HCT116 (cell line): Measurements from ENCODE around the gene TNFRSF9. TPM values are rescaled to one million over a fixed set of nuclear protein-coding genes. Genes with fewer than 3 reads are reported as not detected.
"Not testable (repeated sequence)": the region's sequence is repeated elsewhere in the genome, so short reads cannot be mapped to it uniquely, and the experiment has no call there.

Source experiments
- ATAC-seq: fragments of 200-7000 bp; cut with Tn5 transposase; 2 replicates; pipeline ENCODE4 v1.9.1; 2020; ENCODE audit warnings: mild to moderate bottlenecking, moderate library complexity
- BruUV-seq: library from RNA; stranded (reverse); fragments of 400-500 nt; replicated peaks from 2 replicates; lab custom pipeline; 2021; lab: Mats Ljungman, UMichigan
- CTCF ChIA-PET: fragments of 300-600 bp; sonication (Branson Sonifier 250); formaldehyde crosslinking; loops from one replicate; lab custom pipeline; 2021; ENCODE audit warnings: antibody characterized with exemption; lab: Charles Lee
- POLR2A ChIA-PET: fragments of 300-600, 350-600 bp; sonication (Branson Sonifier 250); formaldehyde crosslinking; loops from one replicate; lab custom pipeline; 2021; ENCODE audit warnings: antibody characterized with exemption; lab: Charles Lee
- RAD21 ChIA-PET, 2 experiments: fragments of 300-600 bp; sonication (Branson Sonifier 250); formaldehyde crosslinking; loops; one replicate each; lab custom pipeline; 2023; ENCODE audit warnings: low total read pairs in 2 of 2; ENCODE audit not compliant: uncharacterized antibody in 2 of 2, unreplicated experiment in 2 of 2, low non-redundant PET in 1 of 2; lab: Charles Lee
- DNase-seq: peaks from one replicate; pipeline ENCODE4 v3.0.0-alpha.2; 2010; ENCODE audit warnings: low read depth, low spot score
- H2AFZ ChIP-seq: fragments of 200-600 bp; shearing (Covaris generic), sonication (generic); 2 replicates; pipeline ENCODE4 v1.6.1; 2017; ENCODE audit warnings: low read depth, mixed run types, mixed read lengths, antibody characterized with exemption, low read length; ENCODE audit not compliant: poor library complexity, severe bottlenecking
- H3K27ac ChIP-seq: 2 replicates; pipeline ENCODE4 v1.5.1; 2012; ENCODE audit warnings: low read depth, low read length
- H3K27me3 ChIP-seq: fragments of 200-600 bp; sonication (generic); 2 replicates; pipeline ENCODE4 v1.6.1; 2016; ENCODE audit warnings: mixed run types, low read length, mixed read lengths; ENCODE audit not compliant: insufficient read depth
- H3K36me3 ChIP-seq, 2 experiments: fragments of 200-500 bp in 1 of 2; fragments of 200-600 bp in 1 of 2; sonication (Bioruptor generic) in 1 of 2; sonication (generic) in 1 of 2; 2 replicates each; pipeline versions ENCODE4 v1.5.1 to v1.6.1; 2014 to 2016; ENCODE audit warnings: low read length in 2 of 2, inconsistent platforms in 1 of 2, mixed read lengths in 1 of 2, mixed run types in 1 of 2; ENCODE audit not compliant: insufficient read depth in 2 of 2, control insufficient read depth in 1 of 2
- H3K4me1 ChIP-seq, 2 experiments: fragments of 200-600 bp in 1 of 2; sonication (generic) in 1 of 2; 2 replicates each; pipeline versions ENCODE4 v1.5.1 to v1.6.1; 2012 to 2017; ENCODE audit warnings: low read length in 2 of 2, inconsistent platforms in 1 of 2, mild to moderate bottlenecking in 1 of 2, mixed read lengths in 1 of 2, mixed run types in 1 of 2, moderate library complexity in 1 of 2; ENCODE audit not compliant: insufficient read depth in 2 of 2, control insufficient read depth in 1 of 2
- H3K4me2 ChIP-seq: fragments of 200-600 bp; sonication (generic); 2 replicates; pipeline ENCODE4 v1.6.1; 2017; ENCODE audit warnings: mixed run types, low read length, mixed read lengths
- H3K4me3 ChIP-seq, 2 experiments: fragments of 200-600 bp in 1 of 2; sonication (generic) in 1 of 2; replicated peaks in 1 of 2; 2 replicates each; pipeline ENCODE4 v1.5.1; 2011 to 2016; ENCODE audit warnings: low read length in 2 of 2, control low read depth in 1 of 2, low read depth in 1 of 2, mild to moderate bottlenecking in 1 of 2, mixed read lengths in 1 of 2, mixed run types in 1 of 2
- H3K79me2 ChIP-seq: fragments of 200-600 bp; sonication (generic); 2 replicates; pipeline ENCODE4 v1.6.1; 2017; ENCODE audit warnings: mild to moderate bottlenecking, mixed run types, low read length, moderate library complexity, mixed read lengths; ENCODE audit not compliant: insufficient read depth
- H3K9ac ChIP-seq: fragments of 200-600 bp; sonication (generic); 2 replicates; pipeline ENCODE4 v1.6.1; 2016; ENCODE audit warnings: low read length, mixed read lengths
- H3K9me2 ChIP-seq: fragments of 200-600 bp; sonication (generic), shearing (Covaris generic); 2 replicates; pipeline ENCODE4 v1.6.1; 2017; ENCODE audit warnings: mixed run types, mild to moderate bottlenecking, moderate library complexity; ENCODE audit not compliant: insufficient read depth
- H3K9me3 ChIP-seq, 2 experiments: fragments of 200-500 bp in 1 of 2; fragments of 200-600 bp in 1 of 2; sonication (Bioruptor generic) in 1 of 2; sonication (generic) in 1 of 2; 2 replicates each; pipeline ENCODE4 v1.6.1; 2014 to 2017; ENCODE audit warnings: low read length in 2 of 2, mixed read lengths in 2 of 2, inconsistent platforms in 1 of 2, low read depth in 1 of 2, mild to moderate bottlenecking in 1 of 2, mixed run types in 1 of 2, moderate library complexity in 1 of 2; ENCODE audit not compliant: control insufficient read depth in 1 of 2, insufficient read depth in 1 of 2
- H4K20me1 ChIP-seq: fragments of 200-600 bp; sonication (generic), shearing (Covaris generic); 2 replicates; pipeline ENCODE4 v1.6.1; 2017; ENCODE audit warnings: mixed run types, mild to moderate bottlenecking, moderate library complexity; ENCODE audit not compliant: insufficient read depth
- ATF3 ChIP-seq: IDR thresholded peaks from 2 replicates; pipeline ENCODE4 v1.6.1; 2012
- CTCF ChIP-seq, 3 experiments: fragments of 200-600 bp in 1 of 3; sonication (generic) in 1 of 3; IDR thresholded peaks in 2 of 3; conservative IDR thresholded peaks in 1 of 3; 2 replicates each; pipeline ENCODE4 v1.5.1; 2012 to 2017; ENCODE audit warnings: low read depth in 2 of 3, low read length in 2 of 3, antibody characterized with exemption in 1 of 3, borderline replicate concordance in 1 of 3, control low read depth in 1 of 3, mild to moderate bottlenecking in 1 of 3, mixed read lengths in 1 of 3, mixed run types in 1 of 3, moderate library complexity in 1 of 3; ENCODE audit not compliant: insufficient read depth in 1 of 3
- ELF1 ChIP-seq: IDR thresholded peaks from 2 replicates; pipeline ENCODE4 v1.6.1; 2012; ENCODE audit warnings: low read depth, borderline replicate concordance
- MAX ChIP-seq: IDR thresholded peaks from 2 replicates; pipeline ENCODE4 v1.6.1; 2012
- POLR2A ChIP-seq: IDR thresholded peaks from 2 replicates; pipeline ENCODE4 v1.7.0; 2011; ENCODE audit warnings: borderline replicate concordance; ENCODE audit not compliant: insufficient read depth, insufficient read length; ENCODE audit errors: extremely low read depth
- RAD21 ChIP-seq: IDR thresholded peaks from 2 replicates; pipeline ENCODE4 v1.6.1; 2012; ENCODE audit warnings: low read depth, mild to moderate bottlenecking
- ZNF274 ChIP-seq: fragments of 200-500 bp; sonication (Bioruptor generic); IDR thresholded peaks from 2 replicates; pipeline ENCODE4 v1.6.1; 2014; ENCODE audit warnings: mild to moderate bottlenecking, low read depth, low read length, inconsistent platforms
- intact Hi-C: fragments of 100-400 bp; cut with micrococcal nuclease; formaldehyde crosslinking; loops from 2 replicates; pipeline ENCODE4 v1.10.0; 2022
- total RNA-seq: library from RNA; stranded (reverse); gene quantifications from one replicate; pipeline ENCODE4 v1.2.1, GENCODE V29; 2021; ENCODE audit not compliant: unreplicated experiment

Gene TNFRSF9
- total RNA-seq, 1 experiment from 2014 or later = 0.20 TPM

DNA sequence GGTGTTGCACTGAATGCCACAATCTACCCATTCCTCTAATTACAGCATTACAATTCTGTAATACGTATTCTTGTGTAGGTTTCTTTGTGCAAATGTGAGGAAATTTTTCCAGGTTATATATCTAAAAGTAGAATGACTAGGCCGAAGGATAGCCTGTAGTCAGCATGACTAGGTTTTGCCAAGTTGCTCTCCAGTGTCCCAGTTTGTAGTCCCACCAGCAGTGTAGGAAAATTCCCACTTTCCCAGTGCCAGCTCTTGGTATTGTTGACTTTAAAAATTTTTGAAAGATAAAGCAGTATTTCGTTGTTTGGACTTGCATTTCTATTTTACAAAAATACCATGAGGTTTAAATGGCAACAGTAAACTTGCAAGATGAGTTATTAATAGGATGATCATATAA lies 23.8 kb upstream of the TNFRSF9 start:
- intact Hi-C loops = loop anchor here (5.0 kb wide), 2 partner anchors 182 to 297 kb away; partner anchors contain the start of gene PER3
- no peak for ATAC-seq

GRCh38 chr1:7963841-7964240 lies 23.2 kb upstream of the TNFRSF9 start:
- H3K9me2 ChIP-seq, H3K27me3 ChIP-seq, POLR2A ChIA-PET, H3K9me3 ChIP-seq, H3K27ac ChIP-seq, BruUV-seq, H3K9ac ChIP-seq, DNase-seq, H3K4me2 ChIP-seq, RAD21 ChIA-PET, H3K4me3 ChIP-seq, ATAC-seq, H2AFZ ChIP-seq, H4K20me1 ChIP-seq: not testable (repeated sequence)
- Histone ChIP-seq H3K4me1 (peaks cover 2 to 16% of the 10 kb centered on the region in 2 experiments; a peak in 3 of 4 replicates), H3K79me2 (peaks cover 86% of the 10 kb centered on the region), H3K36me3 (peaks cover 37 to 49% of the 10 kb centered on the region in 2 experiments)
- intact Hi-C loops = loop anchor here (5.0 kb wide), 2 partner anchors 182 to 297 kb away; partner anchors contain the start of gene PER3
- CTCF ChIA-PET = interaction anchor here (1.3 kb wide), 1 partner anchor 294 kb away, joined by 3 read pairs; no protein-coding TSS in a partner anchor

More for the DNA sequence above, 23.8 kb upstream of the TNFRSF9 start:
- ChIA-PET RAD21 (no interaction called here), CTCF (interaction anchor here (1.1 kb wide), 1 partner anchor 10 kb away, joined by 6 read pairs; no protein-coding TSS in a partner anchor), POLR2A (no interaction called here)
- Histone ChIP-seq H2AFZ (no peak overlapping the region), H3K79me2 (peaks cover 92% of the 10 kb centered on the region), H3K4me1 (peaks cover 2 to 16% of the 10 kb centered on the region in 2 experiments; a peak in 3 of 4 replicates), H3K27me3 (no peaks in the 10 kb centered on the region), H3K4me2 (no peak overlapping the region), H3K9me3 (no peaks in the 10 kb centered on the region), H3K36me3 (peaks cover 42 to 54% of the 10 kb centered on the region in 2 experiments), H3K27ac (no peak overlapping the region), H3K9me2 (no peaks in the 10 kb centered on the region), H3K9ac (no peak overlapping the region), H4K20me1 (peaks cover 5% of the 10 kb centered on the region; the same call in 1 of the 2 replicates), H3K4me3 (no peak overlapping the region)
- no TSS peak for BruUV-seq
- no peak for DNase-seq
- no peak for TF ChIP-seq ATF3
- TF ChIP-seq ZNF274 = no peak
- TF ChIP-seq ELF1 = no peak
- no peak for TF ChIP-seq RAD21
- no peak for TF ChIP-seq CTCF (IDR thresholded peaks at IDR 0.05 in 2 of 3, conservative IDR thresholded peaks at IDR 0.05 in 1 of 3; ENCODE audit: borderline replicate concordance in 1 of 3, insufficient read depth in 1 of 3, low read depth in 2 of 3, low read length in 2 of 3)
- TF ChIP-seq POLR2A = no peak
- no peak for TF ChIP-seq MAX

GRCh38 chr1:7963378-7963730 lies 22.7 kb upstream of the TNFRSF9 start:
- ATAC-seq, H3K27me3 ChIP-seq, DNase-seq, BruUV-seq, H3K9ac ChIP-seq, H3K4me3 ChIP-seq, POLR2A ChIA-PET, RAD21 ChIA-PET, H2AFZ ChIP-seq, H3K9me2 ChIP-seq, H3K9me3 ChIP-seq, H3K27ac ChIP-seq, H4K20me1 ChIP-seq: not testable (repeated sequence)
- peaks cover 2 to 16% of the 10 kb centered on the region in 2 experiments; a peak in 3 of 4 replicates for H3K4me1 ChIP-seq
- peaks cover 34 to 44% of the 10 kb centered on the region in 2 experiments; a peak in 3 of 4 replicates for H3K36me3 ChIP-seq
- CTCF ChIA-PET = interaction anchor here (1.3 kb wide), 1 partner anchor 294 kb away, joined by 3 read pairs; no protein-coding TSS in a partner anchor
- intact Hi-C loops = loop anchor here (5.0 kb wide), 2 partner anchors 181 to 296 kb away; partner anchors contain the start of gene PER3
- H3K4me2 ChIP-seq = peak overlapping the region; percentile 88; the same call in 1 of the 2 replicates
- H3K79me2 ChIP-seq = peaks cover 81% of the 10 kb centered on the region
